HG03280 (cell line): ENCODE measurements around the gene KDM5D.

ENCODE experiments used
- ATAC-seq: cut with Tn5 transposase; IDR thresholded peaks from one replicate; pipeline ENCODE4 v1.9.1; 2021; ENCODE audit warnings: mild to moderate bottlenecking, moderate library complexity; ENCODE audit not compliant: unreplicated experiment

The KDM5D gene

GRCh38 chrY:19744381-19745378, at the start of gene KDM5D:
Gene KDM5D (minus strand): TSS chrY:19744726. CDS start chrY:19744534, 192 bp downstream.
- ATAC-seq = peak; percentile 78

DNA sequence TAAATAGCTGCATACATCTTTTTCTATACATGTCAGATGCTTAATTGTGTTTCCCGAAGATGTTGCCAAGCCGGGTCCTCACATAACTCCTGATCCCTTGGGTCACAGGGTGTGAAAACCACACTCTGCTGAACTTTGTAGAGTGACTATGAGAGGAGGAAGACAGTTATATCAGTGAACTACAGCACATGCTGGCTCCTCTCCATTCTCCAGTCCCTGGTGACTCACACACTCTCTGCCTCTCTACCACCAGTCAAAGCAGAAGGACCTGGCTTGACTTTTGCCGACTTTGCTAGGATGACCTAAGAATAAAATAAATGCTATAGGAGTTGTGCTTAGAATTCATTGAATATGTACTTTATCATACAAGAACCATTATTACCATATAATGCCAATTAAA, 23.8 kb upstream of the KDM5D start:
- no peak for ATAC-seq

DNA sequence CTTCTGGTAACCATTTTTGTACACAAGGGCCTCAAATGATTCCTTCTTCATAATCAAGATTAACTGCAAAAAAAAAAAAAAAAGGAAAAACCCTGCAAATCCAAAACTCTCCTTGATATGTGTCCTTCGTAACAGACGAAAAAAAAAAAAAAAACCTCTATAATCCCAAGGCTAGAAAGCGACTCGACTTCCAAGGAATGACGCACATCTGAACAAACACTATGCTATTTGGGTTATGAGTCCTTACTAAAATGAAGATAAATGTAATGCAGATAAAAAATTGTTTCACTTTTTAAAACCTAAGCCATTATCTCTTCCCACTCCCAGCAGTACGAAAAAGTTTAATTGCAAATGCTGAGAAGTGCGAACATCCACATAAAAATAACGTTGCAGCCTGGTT, 1.2 kb downstream of the KDM5D start:
- no peak for ATAC-seq

- no peak for ATAC-seq
Measured at GRCh38 chrY:19742153-19742552, 2.4 kb downstream of the KDM5D start.

- no peak for ATAC-seq
Measured at GRCh38 chrY:19734425-19734824, 10.1 kb downstream of the KDM5D start.

GRCh38 chrY:19717950-19718349, 26.6 kb downstream of the KDM5D start:
- peak; percentile 91 for ATAC-seq

DNA sequence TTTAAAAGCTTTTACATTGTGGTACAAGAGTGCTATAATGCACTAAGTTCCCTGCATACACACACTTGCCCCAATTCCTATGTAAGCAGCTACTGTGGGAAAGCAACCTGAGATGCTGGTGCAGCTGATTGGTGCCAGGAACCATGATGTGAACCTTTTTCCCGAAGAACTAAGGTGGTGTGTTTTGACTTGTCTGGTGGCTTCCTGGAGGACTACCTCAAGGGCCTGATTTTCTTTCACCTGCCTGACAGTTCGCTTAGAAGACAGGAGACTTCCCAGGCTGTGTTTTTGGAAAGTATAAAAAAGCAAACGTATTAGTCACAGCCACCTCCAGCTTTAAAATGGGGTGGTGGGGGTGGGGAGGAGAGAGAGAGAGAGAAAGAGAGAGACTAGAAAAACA, 27.4 kb downstream of the KDM5D start:
- ATAC-seq = no peak

DNA sequence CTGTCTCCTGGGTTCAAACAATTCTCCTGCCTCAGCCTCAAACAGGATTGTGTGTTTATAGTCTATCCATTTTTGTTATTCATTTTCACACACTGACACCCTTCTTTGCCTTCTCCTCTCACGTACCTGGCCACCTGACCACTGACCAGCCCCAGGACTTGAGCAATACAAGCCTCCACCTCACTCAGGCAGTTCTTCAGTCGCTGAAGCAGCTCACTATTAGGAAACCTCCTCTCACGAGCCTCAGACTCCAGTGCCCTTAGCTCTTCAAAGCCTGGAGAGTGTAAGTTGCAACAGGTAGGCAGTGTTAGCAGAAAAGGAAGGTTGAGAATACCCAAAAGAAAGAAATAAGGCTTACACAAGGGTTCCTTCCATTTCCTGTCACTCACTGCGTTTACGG, 29.3 kb downstream of the KDM5D start:
- no peak for ATAC-seq

GRCh38 chrY:19713430-19713829, 31.1 kb downstream of the KDM5D start:
- ATAC-seq = peak; percentile 41

DNA sequence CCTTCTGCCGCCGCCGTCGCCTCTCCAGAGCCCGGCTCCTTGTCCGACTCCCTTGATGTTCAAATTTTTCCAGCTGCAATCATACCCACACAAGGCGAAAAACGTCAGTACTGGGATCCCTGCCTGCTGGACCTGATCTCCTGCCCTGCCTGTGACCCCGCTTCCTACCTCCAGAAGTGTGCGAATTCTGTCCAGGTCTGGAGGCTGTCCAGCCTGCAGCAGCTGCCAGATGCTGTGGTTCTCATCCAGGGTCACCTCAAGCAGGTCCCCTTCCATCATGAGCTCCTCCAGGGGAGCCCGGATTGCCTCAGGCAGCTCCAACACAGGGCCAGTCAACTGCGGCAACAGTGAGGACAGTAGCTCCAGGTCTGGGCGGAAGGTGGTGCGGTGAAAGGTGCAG, 38.3 kb downstream of the KDM5D start:
- ATAC-seq = no peak

- ATAC-seq = no peak
Measured at GRCh38 chrY:19698495-19698894, 46.0 kb downstream of the KDM5D start.

GRCh38 chrY:19680821-19681220, 63.7 kb downstream of the KDM5D start:
- ATAC-seq = no peak
